ENCODE results near the gene DDX59. TPM values are rescaled to one million over a fixed set of nuclear protein-coding genes. Genes with fewer than 3 reads are reported as not detected.

DDX59 gene
- total RNA-seq, 1 experiment from 2014 or later: 19.4 TPM

GRCh38 chr1:200708769-200709168 is 39.1 kb upstream of the DDX59 start:
- no peaks in the 10 kb centered on the region for H3K9me3 Mint-ChIP-seq
- no peak for TF ChIP-seq GABPB1 (CRISPR knock-in tag; IDR thresholded peaks at IDR 0.05)
- TF ChIP-seq ATF3 (CRISPR knock-in tag; conservative IDR thresholded peaks at IDR 0.05): no peak
- TF ChIP-seq ZNF532 (CRISPR knock-in tag; IDR thresholded peaks at IDR 0.05; ENCODE audit: borderline replicate concordance): no peak
- no peak for TF ChIP-seq NFYB (CRISPR knock-in tag; conservative IDR thresholded peaks at IDR 0.05; ENCODE audit: low read depth)
- TF ChIP-seq FOXP4 (CRISPR knock-in tag; IDR thresholded peaks at IDR 0.05): no peak
- no peak for TF ChIP-seq ZMAT4 (CRISPR knock-in tag; IDR thresholded peaks at IDR 0.05)
- no peak for TF ChIP-seq ETV6 (CRISPR knock-in tag; IDR thresholded peaks at IDR 0.05)
- TF ChIP-seq USF2 (CRISPR knock-in tag; IDR thresholded peaks at IDR 0.05): no peak
- TF ChIP-seq ATF2 (CRISPR knock-in tag; IDR thresholded peaks at IDR 0.05; ENCODE audit: borderline replicate concordance, low read depth): no peak
- TF ChIP-seq ZNF671 (CRISPR knock-in tag; IDR thresholded peaks at IDR 0.05): no peak
- TF ChIP-seq, protein P1, sequence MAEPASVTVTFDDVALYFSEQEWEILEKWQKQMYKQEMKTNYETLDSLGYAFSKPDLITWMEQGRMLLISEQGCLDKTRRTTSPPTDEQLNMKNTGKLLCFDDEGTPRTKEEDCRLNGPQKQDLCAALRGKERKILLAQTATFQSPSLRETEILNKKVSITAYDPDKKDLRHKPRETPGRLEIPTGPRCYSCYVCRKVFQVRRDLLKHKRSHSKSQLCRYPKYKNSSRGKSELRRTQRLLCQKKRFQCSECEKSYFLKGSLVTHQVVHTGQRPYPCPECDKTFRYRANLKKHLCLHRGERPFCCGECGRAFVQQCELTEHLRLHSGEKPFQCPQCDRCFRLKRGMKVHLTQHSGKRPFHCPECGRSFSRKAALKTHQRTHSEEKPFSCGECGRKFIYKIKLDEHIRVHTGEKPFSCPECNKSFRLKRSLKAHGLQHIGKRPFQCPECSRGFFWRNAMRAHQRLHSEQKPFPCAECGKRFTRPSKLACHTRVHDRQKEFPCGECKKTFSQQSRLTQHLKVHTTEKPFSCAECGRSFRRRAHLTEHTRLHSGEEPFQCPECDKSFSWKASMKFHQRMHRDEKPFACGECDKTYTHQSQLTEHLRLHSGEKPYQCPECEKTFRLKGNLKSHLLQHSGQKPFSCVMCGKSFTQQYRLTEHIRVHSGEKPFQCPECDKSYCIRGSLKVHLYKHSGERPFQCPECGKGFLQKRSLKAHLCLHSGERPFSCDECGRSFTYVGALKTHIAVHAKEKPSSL (CRISPR knock-in tag; conservative IDR thresholded peaks at IDR 0.05): no peak
- TF ChIP-seq, protein P2, sequence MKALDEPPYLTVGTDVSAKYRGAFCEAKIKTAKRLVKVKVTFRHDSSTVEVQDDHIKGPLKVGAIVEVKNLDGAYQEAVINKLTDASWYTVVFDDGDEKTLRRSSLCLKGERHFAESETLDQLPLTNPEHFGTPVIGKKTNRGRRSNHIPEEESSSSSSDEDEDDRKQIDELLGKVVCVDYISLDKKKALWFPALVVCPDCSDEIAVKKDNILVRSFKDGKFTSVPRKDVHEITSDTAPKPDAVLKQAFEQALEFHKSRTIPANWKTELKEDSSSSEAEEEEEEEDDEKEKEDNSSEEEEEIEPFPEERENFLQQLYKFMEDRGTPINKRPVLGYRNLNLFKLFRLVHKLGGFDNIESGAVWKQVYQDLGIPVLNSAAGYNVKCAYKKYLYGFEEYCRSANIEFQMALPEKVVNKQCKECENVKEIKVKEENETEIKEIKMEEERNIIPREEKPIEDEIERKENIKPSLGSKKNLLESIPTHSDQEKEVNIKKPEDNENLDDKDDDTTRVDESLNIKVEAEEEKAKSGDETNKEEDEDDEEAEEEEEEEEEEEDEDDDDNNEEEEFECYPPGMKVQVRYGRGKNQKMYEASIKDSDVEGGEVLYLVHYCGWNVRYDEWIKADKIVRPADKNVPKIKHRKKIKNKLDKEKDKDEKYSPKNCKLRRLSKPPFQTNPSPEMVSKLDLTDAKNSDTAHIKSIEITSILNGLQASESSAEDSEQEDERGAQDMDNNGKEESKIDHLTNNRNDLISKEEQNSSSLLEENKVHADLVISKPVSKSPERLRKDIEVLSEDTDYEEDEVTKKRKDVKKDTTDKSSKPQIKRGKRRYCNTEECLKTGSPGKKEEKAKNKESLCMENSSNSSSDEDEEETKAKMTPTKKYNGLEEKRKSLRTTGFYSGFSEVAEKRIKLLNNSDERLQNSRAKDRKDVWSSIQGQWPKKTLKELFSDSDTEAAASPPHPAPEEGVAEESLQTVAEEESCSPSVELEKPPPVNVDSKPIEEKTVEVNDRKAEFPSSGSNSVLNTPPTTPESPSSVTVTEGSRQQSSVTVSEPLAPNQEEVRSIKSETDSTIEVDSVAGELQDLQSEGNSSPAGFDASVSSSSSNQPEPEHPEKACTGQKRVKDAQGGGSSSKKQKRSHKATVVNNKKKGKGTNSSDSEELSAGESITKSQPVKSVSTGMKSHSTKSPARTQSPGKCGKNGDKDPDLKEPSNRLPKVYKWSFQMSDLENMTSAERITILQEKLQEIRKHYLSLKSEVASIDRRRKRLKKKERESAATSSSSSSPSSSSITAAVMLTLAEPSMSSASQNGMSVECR (CRISPR knock-in tag; IDR thresholded peaks at IDR 0.05; ENCODE audit: borderline replicate concordance): no peak
- TF ChIP-seq IRF2 (CRISPR knock-in tag; IDR thresholded peaks at IDR 0.05; ENCODE audit: borderline replicate concordance, low read depth): no peak
- TF ChIP-seq TEAD1 (CRISPR knock-in tag; IDR thresholded peaks at IDR 0.05): no peak
- no peak for DNase-seq (ENCODE audit: low spot score)
- ATAC-seq: no peak
- no peaks in the 10 kb centered on the region for H3K36me3 Mint-ChIP-seq
- no peaks in the 10 kb centered on the region for H3K27me3 Mint-ChIP-seq (ENCODE audit: low read depth)
- ChIA-PET CTCF (no interaction called here), POLR2A (no interaction called here)
- H3K27ac Mint-ChIP-seq: no peak overlapping the region
- H3K4me1 Mint-ChIP-seq: no peaks in the 10 kb centered on the region
- no peak overlapping the region for H3K4me3 Mint-ChIP-seq
